ENCODE measurements around the gene USP20. TPM values are rescaled to one million over a fixed set of nuclear protein-coding genes. Genes with fewer than 3 reads are reported as not detected.

USP20 gene
- total and polyA plus RNA-seq, 10 of the 15 experiments (the other 5 are each of a cell fraction or from before 2014, with no cell fraction given) = 0.66 to 23.3 (median 11.0) TPM

- TF ChIP-seq, protein P1, sequence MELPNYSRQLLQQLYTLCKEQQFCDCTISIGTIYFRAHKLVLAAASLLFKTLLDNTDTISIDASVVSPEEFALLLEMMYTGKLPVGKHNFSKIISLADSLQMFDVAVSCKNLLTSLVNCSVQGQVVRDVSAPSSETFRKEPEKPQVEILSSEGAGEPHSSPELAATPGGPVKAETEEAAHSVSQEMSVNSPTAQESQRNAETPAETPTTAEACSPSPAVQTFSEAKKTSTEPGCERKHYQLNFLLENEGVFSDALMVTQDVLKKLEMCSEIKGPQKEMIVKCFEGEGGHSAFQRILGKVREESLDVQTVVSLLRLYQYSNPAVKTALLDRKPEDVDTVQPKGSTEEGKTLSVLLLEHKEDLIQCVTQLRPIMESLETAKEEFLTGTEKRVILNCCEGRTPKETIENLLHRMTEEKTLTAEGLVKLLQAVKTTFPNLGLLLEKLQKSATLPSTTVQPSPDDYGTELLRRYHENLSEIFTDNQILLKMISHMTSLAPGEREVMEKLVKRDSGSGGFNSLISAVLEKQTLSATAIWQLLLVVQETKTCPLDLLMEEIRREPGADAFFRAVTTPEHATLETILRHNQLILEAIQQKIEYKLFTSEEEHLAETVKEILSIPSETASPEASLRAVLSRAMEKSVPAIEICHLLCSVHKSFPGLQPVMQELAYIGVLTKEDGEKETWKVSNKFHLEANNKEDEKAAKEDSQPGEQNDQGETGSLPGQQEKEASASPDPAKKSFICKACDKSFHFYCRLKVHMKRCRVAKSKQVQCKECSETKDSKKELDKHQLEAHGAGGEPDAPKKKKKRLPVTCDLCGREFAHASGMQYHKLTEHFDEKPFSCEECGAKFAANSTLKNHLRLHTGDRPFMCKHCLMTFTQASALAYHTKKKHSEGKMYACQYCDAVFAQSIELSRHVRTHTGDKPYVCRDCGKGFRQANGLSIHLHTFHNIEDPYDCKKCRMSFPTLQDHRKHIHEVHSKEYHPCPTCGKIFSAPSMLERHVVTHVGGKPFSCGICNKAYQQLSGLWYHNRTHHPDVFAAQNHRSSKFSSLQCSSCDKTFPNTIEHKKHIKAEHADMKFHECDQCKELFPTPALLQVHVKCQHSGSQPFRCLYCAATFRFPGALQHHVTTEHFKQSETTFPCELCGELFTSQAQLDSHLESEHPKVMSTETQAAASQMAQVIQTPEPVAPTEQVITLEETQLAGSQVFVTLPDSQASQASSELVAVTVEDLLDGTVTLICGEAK (IDR thresholded peaks at IDR 0.05; ENCODE audit: borderline replicate concordance) = no peak
These were observed 38.4 kb downstream of the USP20 start (continued) for GRCh38 chr9:129873563-129874190.

- no peak for ATAC-seq
- CTCF ChIA-PET = interaction anchor here (0.6 kb wide), 1 partner anchor 184 kb away, joined by 4 read pairs; no protein-coding TSS in a partner anchor
- no peaks in the 10 kb centered on the region; the same call in 1 of the 2 replicates for H3K4me1 ChIP-seq (ENCODE audit: control insufficient read depth, insufficient read depth, low read length)
- H3K4me3 ChIP-seq = no peak overlapping the region
- no peaks in the 10 kb centered on the region for H4K20me1 ChIP-seq (ENCODE audit: control insufficient read depth, insufficient read depth)
- BruUV-seq (replicated peaks) = no TSS peak
- FAIRE-seq = no peak
- H3K36me3 ChIP-seq (ENCODE audit: control insufficient read depth in 2 of 2, insufficient read depth in 2 of 2, low read length in 1 of 2) = no peaks in the 10 kb centered on the region; a peak in 1 of 4 replicates
- intact Hi-C loops (cut with micrococcal nuclease; ENCODE audit: unreplicated experiment) = no loop called here
- SMC1A ChIA-PET (ENCODE audit: uncharacterized antibody, unreplicated experiment) = no interaction called here
- POLR2A ChIA-PET = no interaction called here
- H3K9ac ChIP-seq (ENCODE audit: control insufficient read depth, insufficient read depth, low read length) = no peak overlapping the region
- no peaks in the 10 kb centered on the region for H3K27me3 ChIP-seq (replicated peaks in 1 of 2; ENCODE audit: control insufficient read depth in 2 of 2, insufficient read depth in 2 of 2, low read length in 1 of 2)
- no peak overlapping the region for H3K27ac ChIP-seq (ENCODE audit: control insufficient read depth, insufficient read depth)
- in situ Hi-C loops (cut with MboI) = loop anchor here (10.0 kb wide), 1 partner anchor 370 kb away; no protein-coding TSS in a partner anchor
- no peak overlapping the region for H3K4me2 ChIP-seq (ENCODE audit: control insufficient read depth, insufficient read depth)
- DNase-seq (ENCODE audit: low read depth, low spot score) = no peak
- no peaks in the 10 kb centered on the region for H3K79me2 ChIP-seq (ENCODE audit: control insufficient read depth, insufficient read depth, low read length)
- no peaks in the 10 kb centered on the region for H3K9me3 ChIP-seq (replicated peaks; ENCODE audit: control insufficient read depth, insufficient read depth, low read length)
- H2AFZ ChIP-seq (ENCODE audit: control insufficient read depth, low read depth, low read length) = no peak overlapping the region
- TF ChIP-seq HDAC6 (IDR thresholded peaks at IDR 0.05; ENCODE audit: unreplicated experiment) = no peak
- RAD21 ChIA-PET (ENCODE audit: unreplicated experiment) = no interaction called here
- 87% methylated on average over 38 of the region's 38 CpGs for WGBS (ENCODE audit: insufficient coverage, insufficient replicate concordance, low lambda C conversion rate, missing lambda C conversion rate)
These were observed 39.2 kb downstream of the USP20 start for GRCh38 chr9:129874261-129875101.
